H1 (cell line): Measurements from ENCODE around the gene NBL1. TPM values are rescaled to one million over a fixed set of nuclear protein-coding genes. Genes with fewer than 3 reads are reported as not detected.

Source experiments
- CTCF ChIA-PET: fragments of 300-600 bp; sonication (Branson Sonifier 250); formaldehyde crosslinking; loops from one replicate; lab custom pipeline; 2021; ENCODE audit not compliant: partially characterized antibody; lab: Charles Lee
- POLR2A ChIA-PET: fragments of 300-600 bp; sonication (Branson Sonifier 250); formaldehyde crosslinking; loops from one replicate; lab custom pipeline; 2021; ENCODE audit warnings: inconsistent platforms; ENCODE audit not compliant: partially characterized antibody; lab: Charles Lee
- DNase-seq, 2 experiments: peaks; one replicate each; pipeline versions ENCODE4 v3.0.0 to v3.0.0-alpha.2; 2010 to 2022; ENCODE audit warnings: low spot score in 2 of 2, low read depth in 1 of 2, mixed read lengths in 1 of 2
- FAIRE-seq: peaks from 2 replicates; lab custom pipeline; 2011; peaks lifted over from hg19 to GRCh38; lab: Jason Lieb, UNC
- H2AFZ ChIP-seq: 2 replicates; pipeline ENCODE4 v1.8.1; 2012; ENCODE audit warnings: low read length, inconsistent platforms
- H2AK5ac ChIP-seq: 2 replicates; pipeline ENCODE4 v1.6.1; 2013; ENCODE audit warnings: low read depth, low read length
- H2BK120ac ChIP-seq: replicated peaks from 2 replicates; pipeline ENCODE3; 2013; ENCODE audit warnings: low read depth, low read length, inconsistent platforms
- H2BK12ac ChIP-seq: 2 replicates; pipeline ENCODE4 v1.6.1; 2013; ENCODE audit warnings: low read depth, low read length
- H2BK15ac ChIP-seq: 2 replicates; pipeline ENCODE4 v1.6.1; 2013; ENCODE audit warnings: low read length
- H2BK20ac ChIP-seq: 2 replicates; pipeline ENCODE4 v1.6.1; 2013; ENCODE audit warnings: low read length
- H2BK5ac ChIP-seq: 2 replicates; pipeline ENCODE4 v1.6.1; 2013; ENCODE audit warnings: low read depth, low read length
- H3K14ac ChIP-seq: 2 replicates; pipeline ENCODE4 v1.6.1; 2013; ENCODE audit warnings: inconsistent platforms; ENCODE audit not compliant: insufficient read length
- H3K18ac ChIP-seq: 2 replicates; pipeline ENCODE4 v1.6.1; 2013; ENCODE audit warnings: low read length; ENCODE audit errors: extremely low read depth
- H3K23ac ChIP-seq: 2 replicates; pipeline ENCODE4 v1.6.1; 2013; ENCODE audit warnings: inconsistent platforms; ENCODE audit not compliant: insufficient read length
- H3K23me2 ChIP-seq: 2 replicates; pipeline ENCODE4 v1.6.1; 2013; ENCODE audit warnings: low read depth, low read length
- H3K27ac ChIP-seq: 2 replicates; pipeline ENCODE4 v1.6.1; 2011; ENCODE audit warnings: low read depth, low read length, inconsistent platforms
- H3K27me3 ChIP-seq, 4 experiments: replicated peaks in 1 of 4; 1 replicate in 1 of 4; 2 replicates in 3 of 4; pipeline versions ENCODE4 v1.6.1 to v1.8.1; 2011 to 2013; ENCODE audit warnings: low read length in 3 of 4, mild to moderate bottlenecking in 3 of 4, inconsistent platforms in 2 of 4, mixed read lengths in 2 of 4, moderate library complexity in 1 of 4; ENCODE audit not compliant: control insufficient read depth in 3 of 4, insufficient read depth in 3 of 4; ENCODE audit errors: extremely low read depth in 1 of 4
- H3K36me3 ChIP-seq, 4 experiments: 2 replicates each; pipeline versions ENCODE4 v1.6.1 to v1.8.1; 2011 to 2013; ENCODE audit warnings: mild to moderate bottlenecking in 4 of 4, low read length in 3 of 4, moderate library complexity in 2 of 4, control low read depth in 1 of 4, inconsistent platforms in 1 of 4; ENCODE audit not compliant: insufficient read depth in 4 of 4, control insufficient read depth in 2 of 4
- H3K4ac ChIP-seq: replicated peaks from 2 replicates; pipeline ENCODE3; 2013; ENCODE audit warnings: low read length, low read depth, mixed read lengths, inconsistent platforms; ENCODE audit not compliant: insufficient read length
- H3K4me1 ChIP-seq, 4 experiments: replicated peaks in 1 of 4; 1 replicate in 1 of 4; 2 replicates in 3 of 4; pipeline versions ENCODE4 v1.6.1 to v1.8.1; 2011 to 2013; ENCODE audit warnings: low read length in 3 of 4, inconsistent platforms in 2 of 4, mixed read lengths in 1 of 4; ENCODE audit not compliant: insufficient read depth in 4 of 4, control insufficient read depth in 3 of 4
- H3K4me2 ChIP-seq, 2 experiments: 2 replicates each; pipeline versions ENCODE4 v1.6.1 to v1.8.1; 2011 to 2013; ENCODE audit warnings: low read depth in 2 of 2, low read length in 2 of 2, control low read depth in 1 of 2, inconsistent platforms in 1 of 2, mild to moderate bottlenecking in 1 of 2; ENCODE audit not compliant: insufficient read depth in 1 of 2
- H3K4me3 ChIP-seq, 4 experiments: fragments of 200-600, 300-600 bp in 1 of 4; sonication (generic), shearing (Covaris generic), sonication (Bioruptor Twin) in 1 of 4; 2 replicates each; pipeline versions ENCODE4 v1.5.1 to v1.8.1; 2011 to 2016; ENCODE audit warnings: low read length in 4 of 4, low read depth in 3 of 4, control low read depth in 2 of 4, inconsistent platforms in 2 of 4, mild to moderate bottlenecking in 2 of 4, mixed read lengths in 1 of 4, moderate library complexity in 1 of 4; ENCODE audit not compliant: insufficient read depth in 2 of 4; ENCODE audit errors: extremely low read depth in 1 of 4
- H3K56ac ChIP-seq: replicated peaks from 2 replicates; pipeline ENCODE3; 2013; ENCODE audit warnings: low read depth, mild to moderate bottlenecking, mixed read lengths, low read length, inconsistent platforms; ENCODE audit not compliant: insufficient read length
- H3K79me1 ChIP-seq: 2 replicates; pipeline ENCODE4 v1.6.1; 2013; ENCODE audit warnings: low read depth, low read length, control low read depth
- H3K79me2 ChIP-seq, 2 experiments: 2 replicates each; pipeline versions ENCODE4 v1.6.1 to v1.8.1; 2012 to 2013; ENCODE audit warnings: low read length in 2 of 2, mild to moderate bottlenecking in 2 of 2, inconsistent platforms in 1 of 2; ENCODE audit not compliant: insufficient read depth in 2 of 2, control insufficient read depth in 1 of 2
- H3K9ac ChIP-seq, 4 experiments: replicated peaks in 1 of 4; 1 replicate in 1 of 4; 2 replicates in 3 of 4; pipeline versions ENCODE4 v1.6.1 to v1.8.1; 2011 to 2013; ENCODE audit warnings: low read depth in 3 of 4, low read length in 3 of 4, control low read depth in 2 of 4, mild to moderate bottlenecking in 2 of 4, moderate library complexity in 2 of 4, inconsistent platforms in 1 of 4; ENCODE audit errors: extremely low read depth in 1 of 4
- H3K9me3 ChIP-seq, 2 experiments: 2 replicates each; pipeline versions ENCODE4 v1.6.1 to v1.8.1; 2012 to 2013; ENCODE audit warnings: mild to moderate bottlenecking in 2 of 2, moderate library complexity in 2 of 2, control low read depth in 1 of 2, inconsistent platforms in 1 of 2, low read depth in 1 of 2, low read length in 1 of 2, mixed read lengths in 1 of 2; ENCODE audit not compliant: insufficient read depth in 2 of 2
- H4K20me1 ChIP-seq, 2 experiments: replicated peaks in 1 of 2; 2 replicates each; pipeline versions ENCODE3 to v1.8.1; 2011 to 2013; ENCODE audit warnings: inconsistent platforms in 2 of 2, low read length in 2 of 2, mild to moderate bottlenecking in 1 of 2; ENCODE audit not compliant: insufficient read depth in 2 of 2, control insufficient read depth in 1 of 2
- H4K5ac ChIP-seq: 2 replicates; pipeline ENCODE4 v1.6.1; 2013; ENCODE audit warnings: low read length, low read depth, mixed read lengths, inconsistent platforms; ENCODE audit not compliant: insufficient read length
- H4K8ac ChIP-seq: 2 replicates; pipeline ENCODE4 v1.8.0; 2013; ENCODE audit warnings: mild to moderate bottlenecking, moderate library complexity, low read length, inconsistent platforms; ENCODE audit not compliant: insufficient read depth; ENCODE audit errors: extremely low read depth
- H4K91ac ChIP-seq: replicated peaks from 2 replicates; pipeline ENCODE3; 2013; ENCODE audit warnings: low read length, mixed read lengths, inconsistent platforms; ENCODE audit not compliant: insufficient read length
- CBX8 ChIP-seq: fragments of 300-800, 300-1000 bp; sonication (generic); IDR thresholded peaks from 2 replicates; pipeline ENCODE4 v1.7.1; 2016; ENCODE audit warnings: low read depth, low read length, borderline replicate concordance
- EP300 ChIP-seq, 2 experiments: IDR thresholded peaks; 1 replicate in 1 of 2; 2 replicates in 1 of 2; pipeline ENCODE4 v1.6.1; 2011 to 2012; ENCODE audit warnings: low read depth in 2 of 2, low read length in 2 of 2, mild to moderate bottlenecking in 2 of 2, borderline replicate concordance in 1 of 2, inconsistent platforms in 1 of 2, moderate library complexity in 1 of 2
- POLR2AphosphoS5 ChIP-seq: IDR thresholded peaks from 2 replicates; pipeline ENCODE4 v1.6.1; 2011; ENCODE audit warnings: low read depth, low read length
- RBBP5 ChIP-seq: IDR thresholded peaks from 2 replicates; pipeline ENCODE4 v1.7.1; 2012; ENCODE audit warnings: low read depth, mild to moderate bottlenecking, inconsistent platforms, low read length, moderate library complexity, borderline replicate concordance
- RNF2 ChIP-seq: fragments of 200-900, 300-1000 bp; sonication (generic); IDR thresholded peaks from 2 replicates; pipeline ENCODE4 v1.7.1; 2016; ENCODE audit warnings: borderline replicate concordance, low read depth, mild to moderate bottlenecking, antibody characterized with exemption, low read length; ENCODE audit not compliant: poor library complexity, severe bottlenecking; ENCODE audit errors: missing control alignments
- RXRA ChIP-seq: IDR thresholded peaks from 2 replicates; pipeline ENCODE4 v1.6.1; 2011; ENCODE audit warnings: low read depth, mild to moderate bottlenecking, low read length, moderate library complexity; ENCODE audit not compliant: insufficient read depth
- SIRT6 ChIP-seq: IDR thresholded peaks from one replicate; pipeline ENCODE4 v1.7.1; 2012; ENCODE audit warnings: low read length, inconsistent platforms
- SP4 ChIP-seq: IDR thresholded peaks from 2 replicates; pipeline ENCODE4 v1.6.1; 2012; ENCODE audit warnings: low read length, inconsistent platforms
- WGBS, 2 experiments: shearing (Covaris generic) in 1 of 2; methylation state at CpG; one replicate each; pipeline versions ENCODE4 v1.1.6 to v1.1.7; 2013 to 2015; ENCODE audit warnings: low lambda C conversion rate in 2 of 2, mixed read lengths in 2 of 2, inconsistent platforms in 1 of 2, low coverage in 1 of 2, missing lambda C conversion rate in 1 of 2; ENCODE audit not compliant: insufficient replicate concordance in 2 of 2, insufficient coverage in 1 of 2, insufficient read length in 1 of 2; ENCODE audit errors: extremely low coverage in 1 of 2, missing lambda C conversion rate in 1 of 2; 5-methylcytosine and 5-hydroxymethylcytosine counted together
- polyA plus RNA-seq, 7 experiments: library from polyadenylated mRNA; depleted of rRNA in 3 of 7; stranded (reverse) in 5 of 7; unstranded in 2 of 7; fragments of >200 nt in 5 of 7; fragments of 200-250 nt in 2 of 7; gene quantifications; 1 replicate in 5 of 7; 2 replicates in 1 of 7; 4 replicates in 1 of 7; pipeline versions ENCODE4 v1.2.1 to v1.2.3, GENCODE V29; 2011 to 2013; ENCODE audit warnings: missing spikeins in 2 of 7, mixed read lengths in 2 of 7
- total RNA-seq: library from RNA; stranded (reverse); fragmentation: NEBNext Ultra II Directional; extraction: Animal tissue kit (Norgen Biotek cat#: 25700); gene quantifications from 2 replicates; pipeline ENCODE4 v1.2.1, GENCODE V29; 2021
- TF ChIP-seq, protein P1 (sequence below): IDR thresholded peaks from 2 replicates; pipeline ENCODE4 v1.6.1; 2011; ENCODE audit warnings: low read depth, mild to moderate bottlenecking, low read length; ENCODE audit not compliant: insufficient read depth
- TF ChIP-seq, protein P2 (sequence below): IDR thresholded peaks from 2 replicates; pipeline ENCODE4 v1.6.1; 2012; ENCODE audit warnings: inconsistent platforms

The NBL1 gene
- total and polyA plus RNA-seq, 2 of the 8 experiments (the other 6 are each of a cell fraction or from before 2014, with no cell fraction given), result 8.7 to 9.7 TPM

DNA sequence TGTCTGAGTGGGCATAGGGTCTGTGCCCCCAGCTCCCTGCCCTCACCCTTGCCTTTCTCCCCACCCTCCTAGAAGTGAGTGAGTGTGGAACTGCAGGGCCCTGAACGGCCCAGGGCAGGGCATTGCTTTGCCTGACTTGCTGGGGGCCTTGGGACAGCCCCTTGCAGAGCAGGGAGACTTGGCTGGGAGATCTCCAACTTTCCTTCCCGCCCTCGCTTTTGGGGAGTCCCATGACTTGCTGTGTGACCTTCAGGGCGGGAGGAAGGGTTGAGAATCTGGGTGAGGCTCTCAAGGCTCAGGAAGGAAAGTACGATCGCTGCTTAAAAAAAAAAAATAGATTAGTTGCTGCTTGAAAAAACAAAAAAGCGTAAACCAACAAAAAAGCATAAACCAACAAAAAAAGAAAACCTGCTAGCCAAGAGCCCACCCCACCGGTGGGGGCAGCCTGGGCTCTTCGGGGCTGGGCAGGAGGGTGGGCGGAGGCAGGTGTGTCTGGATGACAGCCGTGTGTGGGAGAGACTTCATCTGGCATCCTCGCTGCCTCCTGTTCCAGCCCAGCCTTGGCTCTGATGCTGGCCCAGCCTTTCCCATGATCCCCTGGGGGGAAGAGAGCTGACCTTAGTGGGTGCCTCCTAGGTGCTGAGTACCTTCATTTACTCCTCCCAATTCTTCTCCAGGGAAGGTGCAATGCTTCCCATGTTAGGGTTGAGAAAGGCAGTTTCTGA is 6.5 kb downstream of the NBL1 start:
- POLR2A ChIA-PET, result interaction anchor here (0.7 to 1.1 kb wide), 3 partner anchors 16 to 319 kb away, joined by 3 read pairs; no protein-coding TSS in a partner anchor
- Histone ChIP-seq H3K9ac (no peak overlapping the region; a peak in 1 of 7 replicates), H3K9me3 (no peaks in the 10 kb centered on the region), H3K4me3 (no peak overlapping the region), H4K20me1 (peaks cover 0 to 2% of the 10 kb centered on the region in 2 experiments), H3K18ac (peak overlapping the region; percentile 25; the same call in 1 of the 2 replicates), H3K36me3 (no peaks in the 10 kb centered on the region), H3K23me2 (no peaks in the 10 kb centered on the region), H2BK120ac (no peak overlapping the region), H3K79me1 (no peaks in the 10 kb centered on the region), H3K14ac (no peak overlapping the region), H2BK15ac (peak overlapping the region; percentile 63; the same call in 1 of the 2 replicates), H3K4me1 (peaks cover 0 to 7% (median 6%) of the 10 kb centered on the region in 4 experiments; a peak in 6 of 7 replicates), H2AFZ (no peak overlapping the region), H3K4ac (no peak overlapping the region), H3K4me2 (no peak overlapping the region), H4K91ac (no peak overlapping the region), H3K27me3 (peaks cover 0 to 11% (median 6%) of the 10 kb centered on the region in 4 experiments; a peak in 5 of 7 replicates), H2BK5ac (no peak overlapping the region), H3K27ac (no peak overlapping the region), H2AK5ac (no peak overlapping the region), H3K79me2 (no peaks in the 10 kb centered on the region), H2BK12ac (0 out of 2 replicates have a peak overlapping the region, but pooled peaks have one; percentile 75), H4K5ac (no peak overlapping the region), H4K8ac (no peak overlapping the region), H3K56ac (no peak overlapping the region), H3K23ac (no peak overlapping the region), H2BK20ac (no peak overlapping the region)
- DNase-seq (no peak), FAIRE-seq (no peak)
- WGBS, 2 experiments, result 81% methylated on average over 10 of the region's 12 CpGs; no CpG with 5 or more reads in 1 of the 2 experiments
- CTCF ChIA-PET, result interaction anchor here (0.7 to 7.9 kb wide), 32 partner anchors 9 to 444 kb away, joined by 3 to 63 read pairs (median 4); partner anchors contain the start of gene HTR6
- TF ChIP-seq SIRT6, result no peak
- TF ChIP-seq RNF2, result no peak
- no peak for TF ChIP-seq CBX8
- no peak for TF ChIP-seq EP300 (IDR thresholded peaks at IDR 0.05; ENCODE audit: borderline replicate concordance in 1 of 2, low read depth in 2 of 2, low read length in 2 of 2)
- no peak for TF ChIP-seq RXRA
- TF ChIP-seq, protein P1, sequence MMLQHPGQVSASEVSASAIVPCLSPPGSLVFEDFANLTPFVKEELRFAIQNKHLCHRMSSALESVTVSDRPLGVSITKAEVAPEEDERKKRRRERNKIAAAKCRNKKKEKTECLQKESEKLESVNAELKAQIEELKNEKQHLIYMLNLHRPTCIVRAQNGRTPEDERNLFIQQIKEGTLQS, result no peak
- no peak for TF ChIP-seq SP4
- no peak for TF ChIP-seq RBBP5
- TF ChIP-seq, protein P2, sequence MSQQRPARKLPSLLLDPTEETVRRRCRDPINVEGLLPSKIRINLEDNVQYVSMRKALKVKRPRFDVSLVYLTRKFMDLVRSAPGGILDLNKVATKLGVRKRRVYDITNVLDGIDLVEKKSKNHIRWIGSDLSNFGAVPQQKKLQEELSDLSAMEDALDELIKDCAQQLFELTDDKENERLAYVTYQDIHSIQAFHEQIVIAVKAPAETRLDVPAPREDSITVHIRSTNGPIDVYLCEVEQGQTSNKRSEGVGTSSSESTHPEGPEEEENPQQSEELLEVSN, result no peak
- no peak for TF ChIP-seq POLR2AphosphoS5
